Prostate gland (tissue), 2 donors: ENCODE measurements around the gene TMEM207. TPM values are rescaled to one million over a fixed set of nuclear protein-coding genes. Genes with fewer than 3 reads are reported as not detected.

ENCODE experiments used
- total RNA-seq, 2 donors: library from RNA; depleted of rRNA; stranded (reverse); fragments of >200 nt; gene quantifications; one replicate each; pipeline ENCODE4 v1.1.0, GENCODE V29; 2016

The TMEM207 gene
- total RNA-seq, 2 donors from 2014 or later: not detected

Other genes with a start within 250 kb of the TMEM207 start
- 10 to 100 TPM in 1 of 2 donors, 1 to 10 TPM in 1; 8.8 to 52.3 TPM for gene CLDN1, start 127.5 kb downstream of the TMEM207 start, total RNA-seq
- under 1 TPM in 1 of 2 donors, not detected in 1; 0.45 TPM for gene CLDN16, start 61.7 kb downstream of the TMEM207 start, total RNA-seq
- 10 to 100 TPM; 17.7 to 18.0 TPM for gene IL1RAP, start 64.2 kb upstream of the TMEM207 start, total RNA-seq